NK-92 (cell line): ENCODE results near the gene CTNNBL1.
"Not testable (repeated sequence)": the region's sequence is repeated elsewhere in the genome, so short reads cannot be mapped to it uniquely, and the experiment has no call there.

ENCODE experiments used
- DNase-seq: peaks from one replicate; lab custom pipeline; 2025; ENCODE audit not compliant: unreplicated experiment; lab: John Stamatoyannopoulos, UW

The CTNNBL1 gene

GRCh38 chr20:37677969-37678861 is 15.6 kb upstream of the CTNNBL1 start:
- DNase-seq = no peak

DNA sequence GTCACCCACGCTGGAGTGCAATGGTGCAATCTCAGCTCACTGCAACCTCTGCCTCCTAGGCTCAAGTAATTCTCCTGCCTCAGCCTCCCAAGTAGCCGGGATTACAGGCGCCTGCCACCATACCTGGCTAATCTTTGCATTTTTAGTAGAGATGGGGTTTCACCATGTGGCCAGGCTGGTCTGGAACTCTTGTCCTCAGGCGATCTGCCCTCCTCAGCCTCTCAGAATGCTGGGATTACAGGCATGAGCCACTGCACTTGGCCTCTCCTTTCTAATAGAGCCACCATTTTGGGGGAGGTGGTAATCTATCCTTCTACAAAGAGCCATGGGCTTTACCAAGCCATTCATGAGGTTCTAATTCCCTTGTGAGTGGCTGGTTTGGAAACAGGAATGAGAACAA is 14.1 kb upstream of the CTNNBL1 start:
- not testable (repeated sequence) for DNase-seq

DNA sequence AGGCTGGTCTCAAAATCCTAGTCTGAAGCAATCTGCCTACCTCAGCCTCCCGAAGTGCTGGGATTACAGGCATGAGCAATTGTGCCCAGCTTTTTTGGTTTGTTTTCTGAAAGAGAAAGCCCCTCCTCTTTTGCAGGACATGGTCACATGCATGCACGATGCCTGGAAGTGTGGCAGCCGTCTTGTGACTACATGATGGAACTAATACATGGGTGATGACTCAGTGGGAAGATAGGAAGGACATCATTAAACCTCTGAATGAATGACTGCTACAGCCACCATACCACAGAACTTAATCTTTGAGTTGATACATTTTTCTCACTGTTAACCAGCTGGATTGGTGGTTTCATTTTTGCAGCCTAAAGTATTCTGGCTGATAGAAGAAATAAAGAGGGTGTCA is 13.4 kb upstream of the CTNNBL1 start:
- DNase-seq = no peak

DNA sequence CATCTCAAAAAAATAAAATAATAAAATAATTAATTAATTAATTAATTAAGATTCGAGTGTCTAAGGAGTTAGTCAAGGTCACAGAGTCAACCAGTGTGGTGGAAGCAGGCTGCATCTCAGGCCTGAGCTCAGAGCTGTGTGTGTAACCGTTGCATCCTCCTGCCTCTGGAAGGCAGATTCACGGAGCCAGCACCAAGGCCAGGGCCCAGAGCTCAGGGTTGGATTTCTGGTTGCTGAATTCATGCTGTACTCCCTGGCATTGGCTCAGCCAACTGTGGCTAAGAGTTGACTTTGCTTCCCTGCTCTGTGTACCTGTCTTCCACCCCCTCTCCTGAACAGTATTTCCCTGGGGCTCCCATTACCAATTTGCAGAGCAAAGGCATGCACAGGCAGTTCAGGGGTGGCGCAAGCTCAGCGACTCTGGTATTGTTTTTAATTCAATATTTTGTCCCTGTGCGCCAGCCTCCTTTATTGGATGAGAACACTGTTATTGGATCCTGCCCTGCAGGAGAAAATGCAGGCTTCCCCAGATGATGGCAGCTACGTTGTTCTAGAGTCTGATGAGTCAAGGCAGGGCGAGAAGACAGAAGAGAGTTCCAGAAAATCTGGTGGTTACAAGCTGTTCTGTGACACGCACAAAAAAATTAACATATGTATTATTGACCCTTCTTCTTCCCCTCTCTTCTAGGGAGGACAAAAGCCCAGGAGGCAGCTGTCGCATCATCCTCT is 12.3 kb upstream of the CTNNBL1 start:
- DNase-seq = no peak

DNA sequence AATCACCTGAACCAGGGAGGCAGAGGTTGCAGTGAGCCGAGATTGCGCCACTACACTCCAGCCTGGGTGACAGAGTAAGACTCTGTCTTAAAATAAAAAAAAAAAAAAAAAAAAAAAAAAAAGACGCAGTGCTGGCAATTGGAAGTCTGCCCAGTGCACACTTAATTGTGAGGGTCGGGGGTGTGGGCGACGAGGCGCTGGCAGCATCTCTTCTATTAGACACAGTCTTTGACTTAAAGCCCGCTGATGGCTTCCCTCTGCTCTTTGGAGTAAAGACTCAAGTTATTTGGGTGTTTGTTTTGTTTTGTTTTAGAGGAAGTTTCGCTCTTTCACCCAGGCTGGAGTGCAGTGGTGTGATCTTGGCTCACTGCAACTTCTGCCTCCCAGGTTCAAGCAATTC is 10.7 kb upstream of the CTNNBL1 start:
- not testable (repeated sequence) for DNase-seq

- DNase-seq = no peak
Observed at GRCh38 chr20:37686762-37687477, 6.9 kb upstream of the CTNNBL1 start.

DNA sequence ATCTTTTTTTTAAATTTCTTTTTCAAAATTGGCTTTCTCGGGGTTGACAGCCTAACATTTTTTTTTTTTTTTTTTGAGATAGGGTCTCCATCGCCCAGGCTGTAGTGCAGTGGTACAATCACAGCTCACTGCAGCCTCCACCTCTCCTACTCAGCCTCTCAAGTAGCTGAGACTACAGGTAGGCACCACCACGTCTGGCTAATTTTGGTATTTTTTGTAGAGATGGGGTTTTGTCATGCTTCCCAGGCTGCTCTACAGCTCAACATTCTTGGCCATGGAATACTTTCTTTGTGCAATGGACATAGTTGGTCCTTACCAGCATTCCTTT is 6.4 kb upstream of the CTNNBL1 start:
- DNase-seq = no peak

DNA sequence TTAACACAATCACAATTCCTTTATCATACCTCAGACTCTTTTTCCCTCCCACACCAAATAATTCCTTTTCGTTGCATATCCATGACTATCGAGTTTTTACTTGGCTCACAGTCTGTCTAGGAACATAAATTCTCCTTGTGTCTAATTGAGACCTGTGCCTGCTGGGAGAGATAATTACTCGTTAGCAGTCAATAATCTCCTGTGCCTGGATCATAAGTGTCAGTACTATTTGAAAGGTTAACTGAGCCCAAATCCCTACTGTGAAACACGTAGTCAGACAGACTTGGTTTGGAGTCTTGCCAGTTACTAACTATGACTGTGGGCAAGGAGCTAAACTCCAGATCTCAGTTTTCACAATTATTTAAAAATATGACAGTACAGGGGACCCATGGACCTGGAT is 5.7 kb upstream of the CTNNBL1 start:
- no peak for DNase-seq

DNA sequence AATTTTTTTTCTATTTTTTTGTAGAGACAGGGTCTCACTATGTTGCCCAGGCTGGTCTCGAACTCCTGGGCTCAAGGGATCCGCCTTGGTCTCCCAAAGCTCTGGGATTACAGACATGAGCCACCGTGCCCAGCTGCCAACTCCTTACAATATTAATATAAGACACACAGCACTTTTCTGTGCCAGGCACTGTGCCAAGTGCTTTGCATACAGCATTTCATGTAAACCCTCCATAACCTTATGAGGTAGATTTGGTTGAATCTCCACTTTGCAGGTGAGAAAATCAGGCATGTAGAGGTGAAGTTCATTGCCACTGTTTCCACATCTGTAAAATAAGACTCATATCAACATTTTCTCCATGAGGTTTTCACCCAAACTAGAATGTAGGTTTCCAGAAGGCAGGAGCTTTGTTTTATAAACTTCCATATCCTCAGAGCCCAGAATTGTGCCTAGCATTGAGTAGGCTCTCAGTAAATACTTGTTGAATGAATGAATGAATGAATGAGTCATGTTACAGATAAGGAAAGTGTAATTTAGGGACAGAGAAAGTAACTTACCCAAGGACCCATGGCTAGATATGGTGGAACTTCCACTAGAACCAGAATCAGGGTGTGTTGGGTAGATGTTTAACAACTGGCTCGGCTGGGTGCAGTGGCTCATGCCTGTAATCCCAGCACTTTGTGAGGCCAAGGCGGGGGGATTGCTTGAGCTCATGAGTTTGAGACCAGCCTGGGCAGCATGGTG is 3.0 kb upstream of the CTNNBL1 start:
- no peak for DNase-seq

DNA sequence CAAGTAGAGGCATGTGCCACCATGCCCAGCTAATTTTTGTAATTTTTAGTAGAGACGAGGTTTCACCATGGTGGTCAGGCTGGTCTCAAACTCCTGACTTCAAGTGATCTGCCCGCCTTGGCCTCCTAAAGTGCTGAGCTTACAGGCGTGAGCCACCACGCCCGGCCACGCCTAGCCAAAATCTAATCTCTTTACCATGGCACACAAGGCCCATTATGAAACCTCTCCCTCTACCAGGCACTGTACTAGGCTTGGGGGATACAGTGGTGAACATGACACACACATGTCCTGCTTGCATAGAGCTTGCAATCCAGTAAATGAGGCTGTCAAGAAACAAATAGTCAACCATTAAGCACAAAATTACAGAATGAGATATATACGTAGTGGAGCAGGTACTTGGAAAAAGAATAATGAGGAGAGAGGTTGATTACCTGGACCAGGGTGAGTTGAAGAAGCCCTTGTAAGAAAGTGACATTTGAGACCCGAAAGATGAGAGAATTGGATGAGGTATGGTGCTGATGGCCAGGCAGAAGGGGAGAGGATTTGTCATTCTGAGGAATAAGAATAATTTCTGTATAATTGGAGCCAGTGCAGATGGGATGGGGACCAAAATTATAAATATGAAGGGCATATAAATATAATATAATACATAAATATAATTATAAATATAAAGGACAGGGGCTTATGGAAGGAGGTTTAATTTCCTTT is 1.2 kb upstream of the CTNNBL1 start:
- no peak for DNase-seq

DNA sequence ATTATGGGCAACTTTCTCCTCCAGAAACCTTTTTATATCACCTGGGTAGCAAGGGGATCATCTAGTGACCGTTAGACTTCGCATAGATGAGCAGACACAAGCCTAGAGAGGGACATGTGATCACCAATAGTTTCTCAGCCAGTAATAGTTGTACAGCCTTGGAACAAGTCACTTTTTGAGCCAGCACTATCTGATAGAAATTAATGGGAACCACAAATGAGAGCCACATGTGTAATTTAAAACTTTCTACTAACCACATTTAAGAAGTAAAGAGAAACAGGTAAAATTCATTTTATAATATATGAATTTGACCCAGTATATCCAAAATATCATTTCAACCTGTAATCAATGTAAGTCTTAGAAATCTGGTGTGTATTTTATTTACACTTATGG is 592 bp upstream of the CTNNBL1 start:
- no peak for DNase-seq

DNA sequence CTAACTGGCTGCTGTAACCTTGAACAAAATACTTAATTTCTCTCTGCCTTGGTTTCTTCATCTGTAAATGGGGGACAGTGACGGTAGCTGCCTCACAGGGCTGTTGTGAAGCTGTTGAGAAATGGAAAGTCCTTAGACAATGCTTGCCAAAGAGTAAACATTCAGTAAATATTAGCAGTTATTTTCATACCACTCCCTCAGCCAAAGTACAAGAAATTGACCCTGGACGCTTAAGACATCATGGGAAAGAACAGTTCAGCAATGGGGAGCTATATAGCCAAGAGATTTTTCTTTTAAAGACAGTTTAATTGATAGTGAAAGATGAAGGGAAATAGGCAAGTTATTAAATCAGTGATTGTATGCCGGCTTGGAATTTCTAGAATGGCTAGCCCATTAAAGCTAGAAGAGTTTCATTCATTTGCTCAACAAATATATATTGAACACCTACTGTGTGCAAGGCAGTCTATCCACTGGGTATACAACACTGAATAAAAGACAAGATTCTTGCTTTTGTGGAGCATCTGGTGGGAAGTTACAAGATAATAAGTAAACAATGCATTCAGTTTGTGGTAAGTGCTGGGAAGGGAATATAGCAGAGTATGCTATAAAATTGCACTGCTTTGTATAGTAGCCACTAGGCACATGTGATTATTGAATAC is 2.0 kb downstream of the CTNNBL1 start:
- no peak for DNase-seq

GRCh38 chr20:37697314-37697713 is 3.5 kb downstream of the CTNNBL1 start:
- no peak for DNase-seq

DNA sequence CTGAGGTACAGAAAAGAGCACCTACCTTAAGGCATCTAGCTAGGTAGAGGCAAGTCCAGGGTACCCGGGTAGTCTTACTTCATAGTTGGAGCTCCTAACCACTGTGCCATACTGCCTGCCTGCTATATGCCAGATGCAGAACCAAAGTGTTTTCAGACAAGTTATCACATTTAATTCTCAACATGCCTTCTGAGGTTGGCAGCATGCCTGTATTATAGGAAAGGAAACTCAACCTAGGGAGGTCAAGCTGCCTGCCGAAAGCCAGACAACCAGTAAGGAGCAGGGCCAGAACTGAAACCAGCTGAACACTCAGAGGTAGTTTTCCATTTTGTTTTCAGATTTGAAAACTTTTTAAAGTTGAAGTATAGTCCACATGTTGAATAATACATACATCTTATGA is 5.4 kb downstream of the CTNNBL1 start:
- no peak for DNase-seq

GRCh38 chr20:37700301-37700700 is 6.5 kb downstream of the CTNNBL1 start:
- no peak for DNase-seq

DNA sequence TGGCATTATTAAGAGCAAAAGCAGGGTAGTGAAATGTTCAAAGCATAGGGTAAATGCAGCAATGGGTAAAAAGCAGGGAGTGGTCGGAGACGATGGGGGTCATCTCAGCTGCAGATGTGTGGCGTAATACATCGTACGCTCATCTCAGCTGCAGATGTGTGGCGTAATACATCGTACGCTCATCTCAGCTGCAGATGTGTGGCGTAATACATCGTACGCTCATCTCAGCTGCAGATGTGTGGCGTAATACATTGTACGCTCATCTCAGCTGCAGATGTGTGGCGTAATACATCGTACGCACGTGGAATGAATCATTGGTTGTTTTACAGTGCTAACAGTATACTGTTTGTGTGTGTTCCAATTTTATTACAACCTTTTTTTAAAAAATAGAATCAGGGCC is 7.8 kb downstream of the CTNNBL1 start:
- DNase-seq = not testable (repeated sequence)

DNA sequence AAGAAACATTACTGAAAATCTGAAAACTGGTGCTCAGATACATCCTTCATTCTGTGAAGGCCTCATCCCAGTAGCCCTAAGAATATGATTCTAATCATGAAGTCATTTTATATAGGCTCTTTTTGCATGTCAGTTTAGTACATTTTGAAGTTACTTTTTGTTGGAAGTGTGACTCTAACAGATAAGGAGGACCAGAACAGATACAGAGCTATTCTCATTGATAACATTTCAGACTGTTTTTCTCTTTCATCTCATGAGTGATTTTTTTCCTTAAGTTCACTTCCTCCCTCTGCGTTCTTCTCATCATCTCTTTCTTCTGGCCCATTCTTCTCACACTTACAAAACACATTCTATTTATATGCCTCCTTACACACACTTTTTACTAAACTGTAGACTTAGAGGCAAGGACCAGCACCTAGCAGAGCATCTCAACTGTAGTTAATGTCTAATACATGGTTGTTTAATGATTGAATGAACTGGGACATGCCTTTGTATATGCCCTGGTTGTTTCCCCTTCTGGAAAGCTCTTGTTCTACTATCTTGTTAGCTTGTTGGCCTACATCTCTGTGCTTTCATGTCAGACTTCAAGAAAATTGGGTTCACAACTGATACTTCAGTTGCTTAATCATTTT is 8.7 kb downstream of the CTNNBL1 start:
- DNase-seq = no peak

DNA sequence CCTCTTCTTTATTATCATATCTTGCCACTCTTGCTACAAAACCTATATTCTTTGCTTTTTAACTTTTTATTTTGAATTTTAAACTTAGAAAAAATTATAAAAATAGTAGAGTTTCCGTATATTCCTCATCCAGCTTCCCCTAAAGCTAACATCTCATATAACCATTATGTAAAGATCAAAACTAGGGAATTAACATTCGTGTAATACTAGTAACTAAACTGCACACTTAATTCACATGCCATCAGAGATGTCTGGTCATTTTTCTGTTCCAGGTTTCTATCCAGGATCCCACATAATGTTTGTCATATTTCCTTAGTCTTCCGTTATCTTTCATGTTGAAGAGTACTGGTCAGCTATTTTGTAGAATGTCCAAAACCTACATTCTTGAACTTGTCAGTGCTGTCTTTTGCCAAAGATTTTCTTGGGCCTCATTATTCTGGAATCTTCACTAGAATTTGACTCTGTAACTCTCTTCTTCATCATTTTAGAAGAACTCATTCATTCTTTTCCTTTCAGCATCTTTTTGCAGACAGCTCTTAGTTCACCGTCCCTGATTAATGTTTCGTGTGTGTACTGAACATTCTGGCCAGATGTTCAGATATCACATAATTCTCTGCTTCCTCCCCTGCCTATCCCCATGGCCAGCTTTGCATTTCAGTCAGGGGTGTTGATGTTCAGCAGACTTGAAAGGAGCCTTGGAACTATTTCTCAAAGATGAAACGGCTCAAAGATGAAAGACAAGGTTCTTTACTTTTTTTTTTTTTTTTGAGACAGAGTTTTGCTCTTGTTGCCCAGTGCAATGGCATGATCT is 9.4 kb downstream of the CTNNBL1 start:
- no peak for DNase-seq

- no peak for DNase-seq
Observed at GRCh38 chr20:37704955-37705354, 11.1 kb downstream of the CTNNBL1 start.
